HG03135 (cell line): ENCODE measurements around the gene ODF2.
"Not testable (repeated sequence)": the region's sequence is repeated elsewhere in the genome, so short reads cannot be mapped to it uniquely, and the experiment has no call there.

Experiments
- ATAC-seq: cut with Tn5 transposase; IDR thresholded peaks from one replicate; pipeline ENCODE4 v1.9.1; 2021; ENCODE audit warnings: mild to moderate bottlenecking, moderate library complexity; ENCODE audit not compliant: unreplicated experiment

Gene ODF2

DNA sequence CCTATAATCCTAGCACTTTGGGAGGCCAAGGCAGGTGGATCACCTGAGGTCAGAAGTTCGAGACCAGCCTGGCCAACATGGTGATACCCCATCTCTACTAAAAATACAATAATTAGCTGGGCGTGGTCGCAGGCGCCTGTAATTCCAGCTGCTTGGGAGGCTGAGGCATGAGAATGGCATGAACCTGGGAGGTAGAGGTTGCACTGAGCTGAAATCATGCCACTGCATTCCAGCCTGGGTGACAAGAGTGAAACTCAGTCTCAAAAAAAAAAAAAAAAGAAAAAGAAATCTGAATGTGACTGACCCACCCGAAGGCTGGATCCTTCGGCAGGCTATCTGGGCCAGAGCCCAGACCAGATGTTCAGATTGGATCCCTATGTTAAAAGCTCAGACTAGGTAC is 32.5 kb upstream of the ODF2 start:
- not testable (repeated sequence) for ATAC-seq

DNA sequence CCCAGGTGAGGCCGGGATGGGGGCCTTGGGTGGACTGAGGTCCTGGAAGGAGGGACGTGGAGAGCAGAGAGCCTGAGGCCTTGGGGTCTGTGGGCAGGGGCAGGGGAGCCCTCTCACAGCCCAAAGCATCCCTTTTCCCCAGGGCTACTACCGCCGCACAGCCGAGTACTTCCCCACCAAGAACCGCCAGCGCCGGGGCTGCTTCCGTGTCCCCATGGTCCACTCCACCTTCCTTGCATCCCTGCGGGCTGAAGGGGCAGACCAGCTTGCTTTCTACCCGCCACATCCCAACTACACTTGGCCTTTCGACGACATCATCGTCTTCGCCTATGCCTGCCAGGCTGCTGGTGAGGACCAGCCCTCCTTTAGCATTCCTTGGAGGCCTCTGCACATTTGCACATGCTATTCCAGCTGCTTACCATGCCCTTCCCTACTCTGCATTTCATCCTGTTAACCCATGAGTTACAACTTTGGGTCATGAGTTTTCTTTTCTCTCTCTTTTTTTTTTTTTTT is 31.5 kb upstream of the ODF2 start:
- ATAC-seq = no peak

DNA sequence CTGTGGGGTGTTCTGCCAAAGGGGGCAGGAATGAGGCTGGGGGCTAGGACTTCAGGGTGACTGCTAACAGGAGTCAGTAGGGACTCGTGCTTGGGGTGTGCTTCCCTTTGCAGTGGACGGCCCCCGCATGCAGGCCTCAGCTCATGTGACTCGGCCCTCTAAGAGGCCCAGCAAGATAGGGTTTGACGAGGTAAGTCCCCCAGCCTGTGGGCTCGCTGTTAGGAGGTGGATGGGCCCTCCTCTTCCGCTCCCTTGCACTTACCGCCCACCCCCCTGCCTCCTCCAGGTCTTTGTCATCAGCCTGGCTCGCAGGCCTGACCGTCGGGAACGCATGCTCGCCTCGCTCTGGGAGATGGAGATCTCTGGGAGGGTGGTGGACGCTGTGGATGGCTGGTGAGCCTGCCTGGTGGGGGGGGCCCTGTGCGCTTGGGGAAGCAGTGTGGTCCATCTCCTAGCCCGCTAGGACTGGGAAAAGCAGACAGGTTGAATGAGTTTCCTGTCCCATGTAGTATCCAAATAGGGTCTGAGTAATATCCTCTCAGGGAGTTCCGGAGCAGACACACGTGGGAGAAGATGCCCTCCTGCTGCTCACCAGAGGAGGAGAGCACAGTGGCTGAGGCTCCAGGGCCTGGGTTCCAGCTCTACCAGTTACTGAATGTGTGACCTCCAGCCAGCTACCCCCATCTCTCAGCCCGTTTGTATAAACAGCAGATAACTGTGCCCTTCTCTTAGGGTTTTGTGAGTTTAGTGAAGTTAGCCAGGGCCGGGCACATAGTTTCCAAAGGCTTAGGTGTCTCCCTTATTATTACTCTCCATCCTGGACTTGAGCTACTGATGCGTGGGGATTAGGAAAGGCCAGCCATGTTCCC is 26.9 kb upstream of the ODF2 start:
- no peak for ATAC-seq

DNA sequence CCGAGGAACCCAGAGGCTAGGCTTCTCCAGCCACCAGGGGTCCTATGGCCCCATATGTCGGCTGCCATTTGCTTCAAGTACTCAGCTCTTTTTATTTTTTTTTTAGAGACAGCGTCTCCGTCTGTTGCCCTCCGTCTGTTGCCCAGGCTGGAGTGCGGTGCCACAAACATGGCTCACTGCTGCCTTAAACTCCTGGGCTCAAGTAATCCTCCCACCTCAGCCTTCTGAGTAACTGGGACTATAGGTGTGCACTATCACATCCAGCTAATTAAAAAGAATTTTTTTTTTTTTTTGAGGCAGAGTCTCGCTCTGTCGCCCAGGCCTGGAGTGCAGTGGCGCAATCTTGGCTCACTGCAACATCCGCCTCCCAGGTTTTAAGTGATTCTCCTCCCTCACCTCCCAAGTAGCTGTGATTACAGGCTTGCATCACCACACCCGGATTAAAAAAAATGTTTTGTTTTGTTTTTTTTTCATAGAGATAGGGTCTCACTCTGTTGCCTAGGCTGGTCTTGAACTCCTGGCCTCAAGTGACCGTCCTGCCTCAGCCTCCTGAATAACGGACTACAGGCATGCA is 26.2 kb upstream of the ODF2 start:
- no peak for ATAC-seq

DNA sequence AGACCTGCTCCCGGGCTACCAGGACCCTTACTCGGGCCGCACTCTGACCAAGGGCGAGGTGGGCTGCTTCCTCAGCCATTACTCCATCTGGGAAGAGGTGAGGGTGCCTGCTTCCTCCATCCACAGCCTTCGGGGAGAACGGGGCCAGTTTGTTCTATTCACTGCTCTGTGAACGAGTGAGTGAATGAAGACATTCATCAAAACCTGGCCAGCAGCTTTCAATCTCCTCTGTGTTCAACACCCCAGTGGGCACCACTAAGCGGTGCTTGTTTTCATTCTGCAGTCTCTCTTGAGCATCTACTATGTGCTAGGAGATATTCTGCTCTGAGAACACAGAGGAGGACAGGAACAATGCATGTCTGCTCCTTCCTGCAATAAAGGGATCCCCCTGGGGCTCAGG is 24.6 kb upstream of the ODF2 start:
- no peak for ATAC-seq

DNA sequence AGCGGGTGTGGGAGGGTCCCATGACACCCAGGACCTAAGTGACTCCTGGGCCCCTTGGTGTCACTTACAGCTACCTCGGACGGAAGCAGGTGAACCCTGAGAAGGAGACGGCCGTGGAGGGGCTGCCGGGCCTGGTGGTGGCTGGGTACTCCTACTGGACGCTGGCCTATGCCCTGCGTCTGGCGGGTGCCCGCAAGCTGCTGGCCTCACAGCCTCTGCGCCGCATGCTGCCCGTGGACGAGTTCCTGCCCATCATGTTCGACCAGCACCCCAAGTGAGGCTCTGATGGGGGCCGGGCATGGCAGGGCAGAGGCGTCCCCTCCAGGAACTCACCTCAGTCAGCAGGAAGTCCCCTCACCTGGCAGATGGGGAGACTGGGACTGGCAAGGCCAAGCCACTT is 21.5 kb upstream of the ODF2 start:
- ATAC-seq = no peak

DNA sequence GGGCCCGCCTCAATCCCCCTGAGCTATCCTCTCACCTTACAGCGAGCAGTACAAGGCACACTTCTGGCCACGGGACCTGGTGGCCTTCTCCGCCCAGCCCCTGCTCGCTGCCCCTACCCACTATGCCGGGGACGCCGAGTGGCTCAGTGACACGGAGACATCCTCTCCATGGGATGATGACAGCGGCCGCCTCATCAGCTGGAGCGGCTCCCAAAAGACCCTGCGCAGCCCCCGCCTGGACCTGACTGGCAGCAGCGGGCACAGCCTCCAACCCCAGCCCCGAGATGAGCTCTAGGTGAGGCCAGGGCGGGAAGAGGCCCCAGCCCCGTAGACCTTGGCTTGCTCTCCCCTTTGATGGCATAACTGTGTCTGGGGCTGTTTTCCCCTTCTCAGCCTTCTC is 20.2 kb upstream of the ODF2 start:
- ATAC-seq = no peak

DNA sequence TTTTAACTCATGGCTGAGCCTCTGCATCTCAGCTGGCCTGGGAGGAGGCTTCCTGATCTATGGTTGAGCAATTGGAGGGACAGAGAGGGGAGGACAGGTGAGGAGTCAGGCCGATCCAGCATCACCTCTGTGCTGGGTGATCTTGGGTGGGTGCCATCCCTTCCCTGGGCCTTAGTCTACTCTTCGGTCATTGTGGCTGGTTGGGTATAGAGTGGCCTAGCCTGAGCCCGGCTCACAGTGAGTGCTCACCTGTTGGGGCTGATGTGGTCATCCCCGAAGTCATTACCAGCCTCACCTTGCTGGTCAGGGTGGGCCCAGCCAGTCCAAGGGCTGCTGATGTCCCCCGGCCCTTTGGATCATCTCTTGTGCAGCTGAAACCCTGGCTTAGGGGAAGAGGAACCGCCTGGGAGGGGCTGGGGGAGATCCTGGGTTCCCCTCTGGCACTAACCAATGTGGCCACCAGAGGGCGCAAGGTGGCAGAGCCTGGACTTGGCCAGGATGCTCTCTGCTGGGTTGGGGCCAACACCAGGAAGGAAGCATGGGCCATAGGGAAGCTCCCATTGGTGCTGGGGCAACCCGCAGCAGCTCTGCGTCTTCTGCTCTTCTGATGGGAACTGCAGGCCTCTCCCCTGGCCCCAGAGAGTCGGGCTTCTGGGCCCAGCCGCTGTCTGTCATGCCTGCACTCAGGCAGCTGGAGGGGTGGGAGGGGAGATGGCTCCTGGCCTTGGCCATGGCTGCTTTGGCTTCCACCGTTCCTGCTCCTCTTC is 17.3 kb upstream of the ODF2 start:
- ATAC-seq = peak; percentile 83

DNA sequence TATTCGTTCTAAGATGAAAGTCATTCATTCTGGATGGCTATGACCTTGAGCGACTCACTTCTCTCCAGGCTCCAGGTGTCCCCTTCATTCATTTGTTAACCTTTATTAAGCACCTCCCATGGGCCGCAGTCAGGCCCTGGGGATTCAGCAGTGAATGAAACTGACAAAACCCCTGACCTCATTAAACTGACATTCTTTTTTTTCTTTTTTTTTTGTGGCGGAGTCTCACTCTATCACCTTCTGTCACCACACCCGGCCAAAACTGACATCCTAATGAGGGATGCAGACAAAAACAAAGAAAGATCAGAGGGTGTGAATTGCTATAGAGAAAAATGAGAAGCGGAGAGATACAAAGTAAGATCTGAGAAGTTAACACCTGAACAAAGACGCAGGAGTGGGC is 16.5 kb upstream of the ODF2 start:
- ATAC-seq = no peak

DNA sequence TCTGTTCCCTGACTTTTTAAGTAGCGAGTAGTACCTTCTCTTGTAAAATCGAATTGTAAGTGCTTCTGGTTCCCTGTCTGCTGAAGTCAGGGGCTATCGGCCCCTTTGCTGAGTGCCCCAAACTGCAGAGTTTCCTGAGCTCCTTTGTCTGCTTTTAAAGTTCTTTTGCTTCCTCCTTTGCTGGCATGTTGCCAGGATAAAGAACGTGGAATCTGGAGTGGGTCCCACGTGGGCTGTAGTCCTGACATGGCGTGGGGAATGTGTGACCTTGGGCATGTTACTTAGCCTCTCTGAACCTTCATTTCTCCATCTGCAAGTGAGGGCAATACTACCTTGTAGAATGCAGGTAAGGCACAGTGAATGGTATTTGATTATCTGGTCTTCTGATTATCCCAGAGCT is 13.7 kb upstream of the ODF2 start:
- no peak for ATAC-seq

DNA sequence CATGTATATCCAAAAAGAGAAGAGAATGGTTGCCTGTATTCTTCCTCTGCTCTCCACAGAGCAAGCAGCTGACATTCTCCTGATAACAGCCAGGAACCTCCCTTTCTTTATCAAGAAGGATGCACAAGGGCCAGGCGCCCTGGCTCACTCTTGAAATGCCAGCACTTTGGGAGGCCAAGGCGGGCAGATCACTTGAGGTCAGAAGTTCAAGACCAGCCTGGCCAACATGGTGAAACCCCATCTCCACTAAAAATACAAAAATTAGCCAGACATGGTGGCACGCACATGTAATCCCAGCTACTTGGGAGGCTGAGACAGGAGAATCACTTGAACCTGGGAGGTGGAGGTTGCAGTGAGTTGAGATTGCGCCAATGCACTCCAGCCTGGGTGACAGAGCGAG is 9.3 kb upstream of the ODF2 start:
- not testable (repeated sequence) for ATAC-seq

DNA sequence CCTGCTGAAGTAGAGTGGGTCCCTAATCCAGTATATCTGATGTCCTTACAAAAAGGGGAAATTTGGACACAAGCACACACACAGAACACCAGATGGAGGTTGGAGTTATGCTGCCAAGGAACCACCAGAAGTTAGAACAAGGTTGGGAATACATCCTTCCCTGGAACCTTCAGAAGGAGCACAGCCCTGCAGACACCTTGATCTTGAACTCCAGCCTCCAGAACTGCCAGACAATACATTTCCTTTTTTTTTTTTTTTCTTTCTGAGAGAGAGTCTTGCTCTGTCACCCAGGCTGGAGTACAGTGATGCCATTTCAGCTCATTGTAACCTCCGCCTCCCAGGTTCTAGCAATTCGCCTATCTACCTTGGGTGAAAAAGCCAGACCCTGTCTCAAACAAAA is 7.1 kb upstream of the ODF2 start:
- no peak for ATAC-seq

DNA sequence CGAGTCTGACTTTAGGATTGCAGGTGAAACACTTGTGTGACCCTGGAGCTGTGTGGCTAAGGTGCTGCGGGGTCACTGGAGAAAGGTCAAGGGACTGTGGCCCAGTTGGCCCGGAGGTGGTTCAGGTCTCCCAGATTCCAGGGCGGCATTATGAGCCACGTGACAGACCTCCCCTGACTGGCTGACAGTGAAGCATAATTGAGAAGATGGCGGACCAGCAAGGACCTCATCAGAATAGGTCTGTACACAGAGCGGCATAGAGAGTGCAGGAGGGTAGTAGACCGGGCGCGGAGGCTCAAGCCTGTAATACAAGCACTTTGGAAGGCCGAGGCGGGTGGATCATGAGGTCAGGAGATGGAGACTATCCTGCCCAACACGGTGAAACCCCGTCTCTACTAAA is 815 bp upstream of the ODF2 start:
- ATAC-seq = no peak

DNA sequence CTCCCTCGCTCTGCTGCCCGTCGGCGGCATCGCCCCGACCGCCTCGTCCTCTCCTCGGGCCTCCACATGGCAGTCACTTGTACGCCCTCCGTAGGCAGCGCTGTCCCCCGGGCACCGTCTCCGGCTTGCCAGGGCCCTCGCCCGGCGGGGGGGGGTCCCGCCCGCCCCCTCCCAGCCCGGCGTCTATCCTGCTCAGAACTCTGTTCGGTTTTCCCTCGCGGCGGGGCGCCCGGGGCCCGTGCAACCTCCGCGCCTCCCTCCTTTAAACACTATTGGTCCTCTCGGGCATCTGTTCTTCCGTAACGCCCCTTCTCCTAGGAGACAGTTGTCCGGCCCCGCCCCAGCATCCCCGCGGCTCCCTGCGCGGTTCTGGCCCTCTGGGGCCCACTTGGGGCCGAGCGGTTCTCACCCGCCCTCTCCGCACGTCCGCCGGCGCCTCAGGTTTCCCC is 831 bp downstream of the ODF2 start:
- peak; percentile 45 for ATAC-seq

DNA sequence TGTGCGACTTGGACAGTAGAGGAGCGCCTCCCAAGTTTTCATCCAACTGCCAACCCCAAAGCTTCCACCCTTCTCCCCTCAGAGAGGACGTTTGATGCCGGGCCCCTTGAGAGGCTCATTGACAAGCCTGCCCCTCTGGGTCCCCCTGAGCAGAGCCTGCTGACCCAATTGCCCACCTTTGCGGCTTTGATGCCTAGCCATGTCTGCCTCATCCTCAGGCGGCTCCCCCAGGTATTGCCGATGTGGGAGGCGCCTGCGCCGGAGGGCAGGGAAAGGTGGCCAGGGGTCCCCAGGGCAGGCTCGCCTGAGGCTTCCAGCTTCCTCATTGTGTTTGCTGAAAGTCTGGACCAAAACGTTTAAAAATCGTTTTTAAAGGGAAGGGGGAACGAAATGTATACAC is 1.4 kb downstream of the ODF2 start:
- ATAC-seq = no peak

DNA sequence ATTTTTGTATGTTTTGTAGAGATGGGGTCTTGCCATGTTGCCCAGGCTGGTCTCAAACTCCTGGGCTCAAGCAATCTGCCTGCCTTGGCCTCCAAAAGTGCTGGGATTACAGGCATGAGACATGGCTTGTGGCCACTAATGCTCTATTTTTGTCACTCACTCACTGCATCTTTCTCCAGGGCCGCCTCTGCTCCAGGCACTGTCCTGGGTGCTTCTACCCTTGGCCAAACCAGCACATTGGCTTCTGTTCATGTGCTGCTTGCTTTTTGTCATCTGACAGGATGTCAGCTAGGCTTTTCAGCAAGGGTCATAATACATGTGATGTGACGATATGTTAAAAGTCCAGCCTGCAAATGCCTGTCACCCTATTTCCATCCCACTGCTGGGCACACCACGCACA is 3.2 kb downstream of the ODF2 start:
- no peak for ATAC-seq

DNA sequence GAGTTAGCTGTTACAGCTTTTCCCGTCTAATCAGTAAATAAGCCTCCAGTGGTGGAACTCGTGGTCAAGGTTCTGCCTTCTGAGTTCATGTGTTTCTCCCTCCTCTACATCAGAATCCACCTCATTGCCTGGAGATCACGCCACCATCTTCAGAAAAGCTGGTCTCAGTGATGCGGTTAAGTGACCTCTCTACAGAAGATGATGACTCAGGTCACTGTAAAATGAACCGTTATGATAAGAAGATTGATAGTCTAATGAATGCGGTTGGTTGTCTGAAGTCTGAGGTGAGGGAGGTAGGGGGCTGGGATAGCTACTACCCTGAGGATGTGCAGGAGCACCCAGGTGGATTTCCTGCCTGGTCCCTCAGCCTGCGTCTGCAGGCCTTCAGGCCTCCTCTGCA is 13.3 kb downstream of the ODF2 start:
- ATAC-seq = no peak

DNA sequence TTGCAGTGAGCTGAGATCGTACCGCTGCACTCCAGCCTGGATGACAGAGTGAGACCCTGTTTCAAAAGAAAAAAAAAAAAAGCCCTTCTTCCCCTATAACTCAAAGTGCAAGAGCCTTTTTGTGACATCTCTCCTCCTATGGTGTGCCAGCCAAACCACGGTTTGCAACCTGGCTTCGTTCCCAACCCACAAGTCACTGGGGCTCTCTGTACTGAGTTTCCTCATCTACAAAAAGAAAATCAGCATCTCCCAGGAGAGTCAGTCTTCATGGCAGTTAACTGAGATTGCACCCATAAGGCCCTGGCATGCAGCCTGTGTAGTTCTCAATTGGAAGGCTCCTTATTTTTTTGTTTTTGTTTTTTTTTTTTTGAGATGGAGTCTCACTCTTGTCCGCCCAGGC is 14.8 kb downstream of the ODF2 start:
- no peak for ATAC-seq

DNA sequence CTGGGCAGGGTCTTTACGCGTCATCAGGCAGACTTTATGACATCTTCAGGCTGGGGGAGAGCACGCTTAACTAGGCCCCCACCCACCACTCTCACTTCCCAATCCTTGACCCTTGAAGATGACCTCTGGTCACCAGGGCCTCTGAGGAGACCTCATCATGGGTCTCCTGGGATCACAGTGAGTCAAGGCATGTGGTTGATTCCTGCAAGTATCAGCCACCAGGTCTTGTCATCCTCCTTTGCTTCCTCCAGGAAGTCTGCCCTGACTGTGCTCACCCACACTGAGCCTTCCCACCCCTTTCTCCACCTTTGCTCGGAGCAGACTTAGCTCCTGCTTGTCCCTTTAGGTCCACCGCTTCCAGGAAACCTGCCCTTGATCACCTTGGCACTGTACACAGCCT is 17.3 kb downstream of the ODF2 start:
- ATAC-seq = no peak

DNA sequence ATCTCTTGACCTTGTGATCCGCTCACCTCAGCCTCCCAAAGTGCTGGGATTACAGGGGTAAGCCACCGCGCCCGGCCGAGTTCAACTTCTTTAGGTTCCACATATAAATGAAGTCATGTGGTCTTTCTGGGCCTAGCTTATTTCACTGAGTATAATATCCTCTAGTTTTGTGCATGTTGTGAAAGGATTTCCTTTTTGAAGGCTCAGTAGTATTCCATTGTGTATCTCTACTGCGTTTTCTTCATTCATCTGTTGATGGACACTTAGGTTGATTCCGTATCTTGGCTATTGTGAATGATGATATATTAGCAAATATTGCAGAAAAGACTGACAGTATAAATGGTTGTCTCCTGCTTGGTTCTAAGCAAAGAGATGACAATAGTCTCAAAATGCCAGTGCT is 20.1 kb downstream of the ODF2 start:
- ATAC-seq = no peak

DNA sequence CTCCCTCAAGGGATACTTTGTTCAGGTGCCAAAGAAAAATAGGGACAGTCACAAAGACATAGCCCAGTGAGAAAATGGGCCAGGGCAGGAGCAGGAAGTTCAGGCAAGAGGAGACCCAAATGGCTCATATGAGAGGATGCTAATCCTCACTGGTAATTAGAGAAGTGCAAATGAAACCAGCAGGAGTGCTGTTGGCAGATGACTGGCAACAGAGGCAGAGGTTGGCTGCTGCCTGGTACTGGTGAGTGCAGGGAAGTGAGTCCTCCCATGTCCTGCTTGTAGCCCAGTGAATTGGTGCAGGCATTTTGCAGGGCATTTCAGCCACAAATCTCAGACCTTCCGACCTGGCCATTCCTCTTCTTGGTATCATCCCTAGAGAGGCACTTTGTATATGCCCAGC is 23.5 kb downstream of the ODF2 start:
- no peak for ATAC-seq

DNA sequence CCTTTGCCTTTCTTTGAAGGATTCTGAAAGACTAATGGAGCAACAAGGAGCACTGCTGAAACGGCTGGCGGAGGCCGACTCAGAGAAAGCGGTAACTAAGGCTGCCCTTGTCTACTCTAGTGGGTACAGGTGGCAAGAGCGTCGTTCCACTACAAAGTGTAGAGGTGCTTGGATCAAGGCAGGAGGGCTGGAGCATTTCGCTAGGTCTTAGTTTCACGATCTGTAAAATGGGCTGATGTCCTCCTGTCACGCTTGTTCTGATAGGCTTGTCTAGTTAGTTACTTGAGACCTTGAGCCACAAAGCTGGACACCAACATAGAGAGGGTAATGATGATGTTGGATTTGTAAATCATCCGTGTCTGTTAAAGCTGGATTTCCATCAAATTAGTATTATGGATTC is 25.8 kb downstream of the ODF2 start:
- ATAC-seq = no peak
